ENCODE results near the gene PRSS35. TPM values are rescaled to one million over a fixed set of nuclear protein-coding genes. Genes with fewer than 3 reads are reported as not detected.

The PRSS35 gene
- total RNA-seq, 1 experiment from 2014 or later, result not detected

DNA sequence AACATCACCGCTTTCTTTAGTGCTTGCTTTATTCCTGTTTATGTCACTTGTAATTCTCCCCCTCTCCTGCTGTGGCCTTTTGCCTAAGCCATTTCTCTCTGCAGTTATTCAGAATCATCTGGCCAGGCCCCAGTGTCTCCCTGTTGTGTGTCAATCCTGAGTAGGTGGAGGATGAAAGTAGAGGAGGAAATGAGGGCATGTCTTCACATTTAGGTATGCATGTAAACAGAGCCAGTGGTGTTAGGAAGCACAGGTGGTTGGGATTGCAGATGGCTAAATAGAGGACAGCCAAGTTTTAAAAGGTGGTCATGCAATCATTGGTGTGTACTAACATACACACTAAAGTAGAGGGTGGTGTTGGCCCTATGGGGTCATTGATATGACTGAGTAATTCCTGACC lies 5.2 kb downstream of the PRSS35 start:
- intact Hi-C loops (cut with micrococcal nuclease; ENCODE audit: unreplicated experiment), result no loop called here
- BruUV-seq (replicated peaks), result no TSS peak

DNA sequence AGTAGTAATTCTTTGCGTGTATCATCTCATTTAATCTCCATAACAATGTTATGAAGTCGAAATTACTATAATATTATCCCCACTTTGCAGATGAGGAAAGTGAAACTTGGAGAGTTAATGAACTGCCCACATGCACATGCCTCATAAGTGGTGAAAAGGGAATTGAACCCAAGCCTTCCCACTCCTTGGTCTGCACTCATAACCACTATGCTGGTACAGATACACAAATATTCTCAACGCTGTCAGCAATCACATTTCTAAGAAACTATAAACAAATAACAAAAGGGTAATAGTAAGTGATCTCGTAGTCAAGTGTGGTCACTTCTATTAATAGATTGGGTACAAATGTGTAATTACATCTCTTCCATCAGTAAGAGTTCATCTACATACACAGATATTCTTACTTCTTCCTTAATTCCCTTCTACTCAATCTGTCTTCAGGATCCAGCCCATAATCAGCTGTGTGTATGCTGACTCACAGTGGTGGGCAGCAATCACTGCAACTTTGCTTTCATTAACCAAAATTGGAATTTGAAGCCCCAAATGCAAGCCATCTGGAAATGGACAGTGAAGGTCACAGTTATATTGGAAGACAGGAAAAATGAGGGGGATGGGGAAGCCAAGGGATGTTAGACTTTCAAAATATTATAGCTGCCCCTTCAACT lies 6.6 kb downstream of the PRSS35 start:
- Histone ChIP-seq H3K9me3 (ENCODE audit: insufficient read depth, low read depth) (no peaks in the 10 kb centered on the region), H3K4me1 (replicated peaks; ENCODE audit: insufficient read depth) (no peaks in the 10 kb centered on the region), H4K20me1 (ENCODE audit: insufficient read depth) (no peaks in the 10 kb centered on the region), H3K9me2 (ENCODE audit: insufficient read depth) (no peaks in the 10 kb centered on the region), H3K36me3 (ENCODE audit: low read depth) (no peaks in the 10 kb centered on the region), H2AFZ (no peak overlapping the region), H3K79me2 (ENCODE audit: low read depth) (no peaks in the 10 kb centered on the region), H3K27ac (no peak overlapping the region), H3K27me3 (ENCODE audit: insufficient read depth, low read depth) (no peaks in the 10 kb centered on the region), H3F3A (ENCODE audit: insufficient read depth, low read depth) (no peaks in the 10 kb centered on the region), H3K4me2 (no peak overlapping the region), H3K4me3 (no peak overlapping the region)
- BruUV-seq (replicated peaks), result no TSS peak
- ChIA-PET POLR2A (ENCODE audit: unreplicated experiment) (no interaction called here), CTCF (no interaction called here)
- TF ChIP-seq, protein P1, sequence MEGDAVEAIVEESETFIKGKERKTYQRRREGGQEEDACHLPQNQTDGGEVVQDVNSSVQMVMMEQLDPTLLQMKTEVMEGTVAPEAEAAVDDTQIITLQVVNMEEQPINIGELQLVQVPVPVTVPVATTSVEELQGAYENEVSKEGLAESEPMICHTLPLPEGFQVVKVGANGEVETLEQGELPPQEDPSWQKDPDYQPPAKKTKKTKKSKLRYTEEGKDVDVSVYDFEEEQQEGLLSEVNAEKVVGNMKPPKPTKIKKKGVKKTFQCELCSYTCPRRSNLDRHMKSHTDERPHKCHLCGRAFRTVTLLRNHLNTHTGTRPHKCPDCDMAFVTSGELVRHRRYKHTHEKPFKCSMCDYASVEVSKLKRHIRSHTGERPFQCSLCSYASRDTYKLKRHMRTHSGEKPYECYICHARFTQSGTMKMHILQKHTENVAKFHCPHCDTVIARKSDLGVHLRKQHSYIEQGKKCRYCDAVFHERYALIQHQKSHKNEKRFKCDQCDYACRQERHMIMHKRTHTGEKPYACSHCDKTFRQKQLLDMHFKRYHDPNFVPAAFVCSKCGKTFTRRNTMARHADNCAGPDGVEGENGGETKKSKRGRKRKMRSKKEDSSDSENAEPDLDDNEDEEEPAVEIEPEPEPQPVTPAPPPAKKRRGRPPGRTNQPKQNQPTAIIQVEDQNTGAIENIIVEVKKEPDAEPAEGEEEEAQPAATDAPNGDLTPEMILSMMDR (conservative IDR thresholded peaks at IDR 0.05), result no peak
- no peak for TF ChIP-seq EZH2 (IDR thresholded peaks at IDR 0.05; ENCODE audit: low read depth)
- DNase-seq, result no peak
- intact Hi-C loops (cut with micrococcal nuclease; ENCODE audit: unreplicated experiment), result no loop called here

More for the DNA sequence above, 5.2 kb downstream of the PRSS35 start:
- Histone ChIP-seq H3K79me2 (ENCODE audit: low read depth) (no peaks in the 10 kb centered on the region), H2AFZ (no peak overlapping the region), H3F3A (ENCODE audit: insufficient read depth, low read depth) (no peaks in the 10 kb centered on the region), H3K4me2 (no peak overlapping the region), H3K4me3 (no peak overlapping the region), H3K36me3 (ENCODE audit: low read depth) (no peaks in the 10 kb centered on the region), H4K20me1 (ENCODE audit: insufficient read depth) (no peaks in the 10 kb centered on the region), H3K9me3 (ENCODE audit: insufficient read depth, low read depth) (no peaks in the 10 kb centered on the region), H3K27ac (no peak overlapping the region), H3K9me2 (ENCODE audit: insufficient read depth) (no peaks in the 10 kb centered on the region), H3K27me3 (ENCODE audit: insufficient read depth, low read depth) (no peaks in the 10 kb centered on the region), H3K4me1 (replicated peaks; ENCODE audit: insufficient read depth) (no peaks in the 10 kb centered on the region)
- CTCF ChIA-PET, result no interaction called here
- POLR2A ChIA-PET (ENCODE audit: unreplicated experiment), result no interaction called here
- no peak for DNase-seq
- TF ChIP-seq EZH2 (IDR thresholded peaks at IDR 0.05; ENCODE audit: low read depth), result no peak
- TF ChIP-seq, protein P1 (conservative IDR thresholded peaks at IDR 0.05), result no peak

- Histone ChIP-seq H3K79me2 (ENCODE audit: low read depth) (no peaks in the 10 kb centered on the region), H4K20me1 (ENCODE audit: insufficient read depth) (no peaks in the 10 kb centered on the region), H3K9me2 (ENCODE audit: insufficient read depth) (no peaks in the 10 kb centered on the region), H3K27ac (no peak overlapping the region), H3K27me3 (ENCODE audit: insufficient read depth, low read depth) (no peaks in the 10 kb centered on the region), H3K4me3 (no peak overlapping the region), H3K9me3 (ENCODE audit: insufficient read depth, low read depth) (no peaks in the 10 kb centered on the region), H2AFZ (no peak overlapping the region), H3F3A (ENCODE audit: insufficient read depth, low read depth) (no peaks in the 10 kb centered on the region), H3K36me3 (ENCODE audit: low read depth) (no peaks in the 10 kb centered on the region), H3K4me1 (replicated peaks; ENCODE audit: insufficient read depth) (no peaks in the 10 kb centered on the region), H3K4me2 (no peak overlapping the region)
- DNase-seq, result peak; percentile 22 to 34
- ChIA-PET CTCF (interaction anchor here (1.0 kb wide), 1 partner anchor 24 kb away, joined by 10 read pairs; the partner anchor contains the start of gene PRSS35), POLR2A (ENCODE audit: unreplicated experiment) (interaction anchor here (0.5 kb wide), 1 partner anchor 332 kb away, joined by 3 read pairs; no protein-coding TSS in a partner anchor)
- intact Hi-C loops (cut with micrococcal nuclease; ENCODE audit: unreplicated experiment), result no loop called here
- no TSS peak for BruUV-seq (replicated peaks)
- TF ChIP-seq EZH2 (IDR thresholded peaks at IDR 0.05; ENCODE audit: low read depth), result no peak
- TF ChIP-seq, protein P1 (conservative IDR thresholded peaks at IDR 0.05), result peak; percentile 80
Observed at GRCh38 chr6:83536034-83536646, 23.8 kb downstream of the PRSS35 start.
